HUES64 (cell line): Measurements from ENCODE around the gene MRPL4.
"Not testable (repeated sequence)": the region's sequence is repeated elsewhere in the genome, so short reads cannot be mapped to it uniquely, and the experiment has no call there.

Experiments used
- H3K27ac ChIP-seq: 2 replicates; pipeline ENCODE4 v1.7.0; 2013; ENCODE audit warnings: low read depth, low read length, inconsistent platforms
- H3K27me3 ChIP-seq: 2 replicates; pipeline ENCODE4 v1.6.1; 2013; ENCODE audit warnings: mild to moderate bottlenecking, low read length; ENCODE audit not compliant: insufficient read depth
- H3K36me3 ChIP-seq: 2 replicates; pipeline ENCODE4 v1.6.1; 2013; ENCODE audit warnings: mild to moderate bottlenecking, low read length; ENCODE audit not compliant: insufficient read depth
- H3K4me1 ChIP-seq: 2 replicates; pipeline ENCODE4 v1.6.1; 2013; ENCODE audit warnings: mild to moderate bottlenecking, low read length, moderate library complexity; ENCODE audit not compliant: insufficient read depth
- H3K4me3 ChIP-seq: 2 replicates; pipeline ENCODE4 v1.5.1; 2013; ENCODE audit warnings: mild to moderate bottlenecking, low read length, moderate library complexity
- H3K9ac ChIP-seq: 2 replicates; pipeline ENCODE4 v1.6.1; 2013; ENCODE audit warnings: mild to moderate bottlenecking, low read depth, low read length
- H3K9me3 ChIP-seq: 2 replicates; pipeline ENCODE4 v1.6.1; 2013; ENCODE audit warnings: low read depth, low read length; ENCODE audit not compliant: insufficient read depth
- WGBS: fragments of 150-250, 120-280 bp; methylation state at CpG from one replicate; pipeline ENCODE4 v1.1.7; 2013; ENCODE audit warnings: missing lambda C conversion rate; 5-methylcytosine and 5-hydroxymethylcytosine counted together

Gene MRPL4

GRCh38 chr19:10268071-10268470, 16.1 kb downstream of the MRPL4 start:
- WGBS: 86% methylated on average over 6 of the region's 6 CpGs
- Histone ChIP-seq H3K4me1 (no peaks in the 10 kb centered on the region), H3K9ac (no peak overlapping the region), H3K27me3 (peaks cover 45% of the 10 kb centered on the region), H3K27ac (no peak overlapping the region), H3K9me3 (no peaks in the 10 kb centered on the region), H3K4me3 (no peak overlapping the region), H3K36me3 (no peaks in the 10 kb centered on the region)

- H3K9ac ChIP-seq: no peak overlapping the region; the same call in 1 of the 2 replicates
- WGBS: 9% methylated on average over 59 of the region's 59 CpGs
- no peaks in the 10 kb centered on the region for H3K4me1 ChIP-seq
- H3K9me3 ChIP-seq: no peaks in the 10 kb centered on the region
- no peak overlapping the region for H3K27ac ChIP-seq
- peak overlapping the region; percentile 49 for H3K4me3 ChIP-seq
- H3K27me3 ChIP-seq: peaks cover 45% of the 10 kb centered on the region
- no peaks in the 10 kb centered on the region for H3K36me3 ChIP-seq
Measured at GRCh38 chr19:10269333-10270179, 17.5 kb downstream of the MRPL4 start.

GRCh38 chr19:10270180-10270615, 18.2 kb downstream of the MRPL4 start:
- H3K9ac ChIP-seq: peak overlapping the region; percentile 7; the same call in 1 of the 2 replicates
- no peaks in the 10 kb centered on the region for H3K4me1 ChIP-seq
- WGBS: 8% methylated on average over 37 of the region's 37 CpGs
- H3K27ac ChIP-seq: no peak overlapping the region
- H3K4me3 ChIP-seq: peak overlapping the region; percentile 49
- peaks cover 45% of the 10 kb centered on the region for H3K27me3 ChIP-seq
- no peaks in the 10 kb centered on the region for H3K9me3 ChIP-seq
- no peaks in the 10 kb centered on the region for H3K36me3 ChIP-seq

- WGBS: 4% methylated on average over 51 of the region's 51 CpGs
- peak within 1 kb of the TSS; percentile 49 for H3K4me3 ChIP-seq
- H3K4me1 ChIP-seq: no peaks in the 10 kb centered on the region
- peaks cover 45% of the 10 kb centered on the region for H3K27me3 ChIP-seq
- H3K36me3 ChIP-seq: 0 out of 2 replicates have a peak, but pooled peaks cover 2% of the 10 kb centered on the region
- H3K9me3 ChIP-seq: no peaks in the 10 kb centered on the region
- peak within 1 kb of the TSS; percentile 7; the same call in 1 of the 2 replicates for H3K9ac ChIP-seq
- H3K27ac ChIP-seq: no peak within 1 kb of the TSS; the same call in 1 of the 2 replicates
Measured at GRCh38 chr19:10270616-10271394, 18.8 kb downstream of the MRPL4 start, which contains the start of gene ICAM1. ICAM1 (plus strand) TSS chr19:10271120; CDS start chr19:10271160, 40 bp downstream.

GRCh38 chr19:10271543-10272086, 19.6 kb downstream of the MRPL4 start:
- 0 out of 2 replicates have a peak, but pooled peaks cover 2% of the 10 kb centered on the region for H3K36me3 ChIP-seq
- WGBS: 62% methylated on average over 12 of the region's 12 CpGs
- no peaks in the 10 kb centered on the region for H3K9me3 ChIP-seq
- H3K27me3 ChIP-seq: peaks cover 45% of the 10 kb centered on the region
- peak overlapping the region; percentile 49 for H3K4me3 ChIP-seq
- H3K9ac ChIP-seq: no peak overlapping the region
- H3K27ac ChIP-seq: no peak overlapping the region
- H3K4me1 ChIP-seq: no peaks in the 10 kb centered on the region

- no peak overlapping the region for H3K9ac ChIP-seq
- WGBS: 94% methylated on average over 10 of the region's 10 CpGs
- no peaks in the 10 kb centered on the region for H3K4me1 ChIP-seq
- H3K9me3 ChIP-seq: no peaks in the 10 kb centered on the region
- no peak overlapping the region for H3K27ac ChIP-seq
- H3K36me3 ChIP-seq: 0 out of 2 replicates have a peak, but pooled peaks cover 2% of the 10 kb centered on the region
- no peak overlapping the region for H3K4me3 ChIP-seq
- H3K27me3 ChIP-seq: peaks cover 31% of the 10 kb centered on the region
Measured at GRCh38 chr19:10274589-10274988, 22.6 kb downstream of the MRPL4 start.

GRCh38 chr19:10277795-10278589, 26.0 kb downstream of the MRPL4 start:
- Histone ChIP-seq H3K9ac (no peak overlapping the region), H3K9me3 (no peaks in the 10 kb centered on the region), H3K4me1 (no peaks in the 10 kb centered on the region), H3K27ac (no peak overlapping the region), H3K36me3 (0 out of 2 replicates have a peak, but pooled peaks cover 2% of the 10 kb centered on the region), H3K27me3 (no peaks in the 10 kb centered on the region), H3K4me3 (no peak overlapping the region)
- 95% methylated on average over 9 of the region's 9 CpGs for WGBS

GRCh38 chr19:10278935-10279334, 26.9 kb downstream of the MRPL4 start:
- Histone ChIP-seq H3K9me3 (no peaks in the 10 kb centered on the region), H3K27ac (no peak overlapping the region), H3K4me1 (no peaks in the 10 kb centered on the region), H3K4me3 (no peak overlapping the region), H3K9ac (no peak overlapping the region), H3K36me3 (0 out of 2 replicates have a peak, but pooled peaks cover 2% of the 10 kb centered on the region), H3K27me3 (no peaks in the 10 kb centered on the region)
- WGBS: 94% methylated on average over 1 of the region's 1 CpG

- Histone ChIP-seq H3K36me3 (0 out of 2 replicates have a peak, but pooled peaks cover 2% of the 10 kb centered on the region), H3K9me3 (no peaks in the 10 kb centered on the region), H3K27me3 (no peaks in the 10 kb centered on the region), H3K27ac (no peak overlapping the region), H3K4me1 (no peaks in the 10 kb centered on the region), H3K4me3 (no peak overlapping the region), H3K9ac (no peak overlapping the region)
- 92% methylated on average over 5 of the region's 5 CpGs for WGBS
Measured at GRCh38 chr19:10279737-10280442, 27.9 kb downstream of the MRPL4 start.

- H3K27me3 ChIP-seq: peaks cover 15% of the 10 kb centered on the region
- 97% methylated on average over 5 of the region's 5 CpGs for WGBS
- not testable (repeated sequence) for H3K36me3 ChIP-seq, H3K4me3 ChIP-seq, H3K27ac ChIP-seq, H3K4me1 ChIP-seq, H3K9me3 ChIP-seq, H3K9ac ChIP-seq
Measured at GRCh38 chr19:10282043-10282442, 30.0 kb downstream of the MRPL4 start.
